CD4-positive, alpha-beta T cell treated with Interleukin-10 for 1 hour (primary cell): ENCODE measurements around the gene ECHDC1.

ENCODE experiments used
- DNase-seq: peaks from one replicate; pipeline ENCODE4 v3.0.0-alpha.2; 2020

The ECHDC1 gene

DNA sequence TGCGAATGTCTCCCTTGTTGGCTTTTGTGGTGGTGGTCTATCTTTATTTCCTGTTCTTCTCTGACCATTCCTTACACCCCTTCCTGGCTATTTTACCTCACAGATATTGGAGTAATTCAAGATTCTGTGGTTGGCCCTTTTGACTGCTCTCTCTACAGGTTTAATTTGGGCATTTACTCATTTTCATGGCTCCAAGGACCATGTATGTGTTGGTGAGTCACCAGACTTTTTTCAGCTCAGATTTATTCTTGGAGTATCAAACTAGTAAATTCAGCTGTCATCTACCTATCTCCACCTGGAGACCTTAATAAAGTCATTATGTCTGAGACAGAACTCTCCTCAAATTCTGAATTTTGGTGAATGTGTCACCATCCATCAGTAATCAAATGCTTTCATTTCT lies 61.2 kb downstream of the ECHDC1 start:
- no peak for DNase-seq

DNA sequence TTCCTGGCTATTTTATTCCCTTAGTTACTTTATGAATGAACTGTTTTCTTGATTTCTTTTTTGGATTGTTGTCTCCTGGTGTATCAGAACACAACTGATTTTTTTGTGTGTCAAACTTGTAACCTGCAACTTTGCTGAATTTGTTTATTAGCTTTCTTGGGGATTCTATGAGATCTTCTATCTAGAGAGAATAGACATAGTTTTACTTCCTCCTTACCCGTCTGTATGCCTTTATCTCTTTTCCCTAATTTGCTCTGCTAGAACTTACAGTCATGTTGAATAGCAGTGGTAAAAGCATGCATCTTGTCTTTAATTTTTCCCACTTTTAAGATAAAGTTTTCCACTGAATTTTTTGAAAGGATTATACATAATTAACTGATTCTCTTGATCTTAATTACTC lies 63.6 kb downstream of the ECHDC1 start:
- DNase-seq = no peak

DNA sequence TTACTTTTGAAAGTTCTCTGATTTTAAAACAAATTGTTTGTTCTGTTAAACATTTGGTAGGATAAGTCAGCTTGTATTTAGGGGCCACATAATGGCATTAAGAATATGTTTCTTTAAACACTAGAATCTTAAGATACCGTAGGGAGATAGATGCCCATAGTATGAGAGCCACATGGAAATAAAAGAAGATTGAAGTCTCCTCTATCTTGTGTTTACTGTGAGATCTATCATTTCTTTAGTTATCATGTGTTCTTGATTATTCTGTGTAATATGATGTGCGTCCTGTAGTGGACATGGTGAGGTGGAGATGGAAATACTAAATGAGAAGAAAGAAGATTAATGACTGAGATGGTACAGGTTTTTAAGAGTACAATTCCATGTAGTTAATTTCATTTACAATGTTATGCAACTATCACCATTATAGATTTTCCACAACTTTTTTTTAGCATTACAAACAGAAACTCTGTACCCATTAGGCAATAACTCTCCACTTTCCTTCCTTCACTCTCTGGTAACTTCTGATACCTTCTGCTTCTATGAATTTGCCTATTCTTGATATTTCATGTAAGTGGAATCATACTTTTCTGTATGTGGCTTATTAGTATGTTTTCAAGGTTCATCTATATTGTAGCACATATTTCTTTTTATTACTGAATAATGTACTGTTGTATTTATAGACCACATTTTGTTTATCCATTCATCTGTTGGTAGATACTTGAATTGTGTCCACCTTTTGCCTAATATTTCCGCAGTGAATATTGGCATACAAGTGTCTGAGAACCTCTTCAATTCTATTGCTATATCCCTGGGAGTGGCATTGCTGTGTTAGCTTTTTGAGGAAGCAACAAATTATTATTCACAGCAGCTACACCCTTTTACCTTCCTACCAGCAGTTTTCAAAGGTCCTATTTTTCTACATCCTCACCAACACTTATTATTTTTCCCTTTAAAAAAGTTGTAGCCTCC lies 65.2 kb downstream of the ECHDC1 start:
- no peak for DNase-seq

DNA sequence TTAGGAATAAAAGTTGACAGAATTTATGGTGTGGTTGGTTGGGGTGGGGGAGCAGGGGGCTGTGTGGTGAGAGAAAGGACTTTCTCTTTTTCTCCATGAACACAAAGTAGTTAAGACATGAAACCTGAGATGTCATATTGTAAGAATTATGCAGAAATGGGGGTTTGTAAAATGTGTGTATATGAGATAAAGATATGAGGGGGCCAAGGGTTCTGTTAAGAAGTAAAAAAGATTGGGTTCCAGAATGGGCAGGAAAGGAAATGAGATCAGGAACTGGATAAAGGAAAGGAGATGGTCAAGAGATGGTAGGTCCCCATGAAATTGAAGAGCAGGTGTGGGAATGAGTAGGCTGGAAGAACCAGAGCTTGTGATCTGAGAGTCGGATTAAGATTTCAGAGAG lies 67.1 kb downstream of the ECHDC1 start:
- no peak for DNase-seq

DNA sequence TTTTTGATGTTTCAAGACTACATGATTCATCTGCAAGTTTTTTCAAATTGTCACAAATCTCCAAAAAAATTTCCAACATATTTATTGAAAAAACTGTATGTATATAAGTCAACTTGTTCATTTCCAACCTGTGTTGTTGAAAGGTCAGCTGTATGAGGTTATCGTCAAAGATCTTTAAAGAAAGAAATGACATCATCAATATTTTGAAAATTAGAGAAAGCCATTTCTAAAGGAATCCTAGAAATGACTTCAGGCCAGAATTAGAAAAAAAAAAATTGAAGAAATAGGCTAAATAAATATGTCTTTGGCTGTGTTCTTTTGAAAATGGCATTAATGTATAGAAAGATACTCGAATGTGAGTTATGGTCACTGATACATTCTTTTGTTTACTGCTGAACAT lies 69.9 kb downstream of the ECHDC1 start:
- DNase-seq = no peak

DNA sequence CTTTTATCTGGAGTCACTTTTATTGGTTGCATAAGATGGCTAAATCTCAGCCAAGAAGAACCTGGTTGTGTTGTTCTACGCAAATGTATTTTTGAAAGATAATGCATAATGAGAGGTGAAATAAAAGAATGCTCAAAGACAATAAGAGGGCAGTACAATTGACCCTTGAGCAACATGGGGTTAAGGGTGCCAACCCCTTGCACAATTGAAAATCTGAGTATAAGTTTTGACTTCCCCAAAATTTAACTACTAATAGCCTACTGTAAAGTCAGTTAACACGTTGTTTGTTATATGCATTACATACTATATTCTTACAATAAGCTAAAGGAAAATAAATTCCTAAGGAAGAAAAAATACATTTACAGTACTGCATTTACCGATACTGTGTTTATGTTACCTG lies 70.8 kb downstream of the ECHDC1 start:
- no peak for DNase-seq

DNA sequence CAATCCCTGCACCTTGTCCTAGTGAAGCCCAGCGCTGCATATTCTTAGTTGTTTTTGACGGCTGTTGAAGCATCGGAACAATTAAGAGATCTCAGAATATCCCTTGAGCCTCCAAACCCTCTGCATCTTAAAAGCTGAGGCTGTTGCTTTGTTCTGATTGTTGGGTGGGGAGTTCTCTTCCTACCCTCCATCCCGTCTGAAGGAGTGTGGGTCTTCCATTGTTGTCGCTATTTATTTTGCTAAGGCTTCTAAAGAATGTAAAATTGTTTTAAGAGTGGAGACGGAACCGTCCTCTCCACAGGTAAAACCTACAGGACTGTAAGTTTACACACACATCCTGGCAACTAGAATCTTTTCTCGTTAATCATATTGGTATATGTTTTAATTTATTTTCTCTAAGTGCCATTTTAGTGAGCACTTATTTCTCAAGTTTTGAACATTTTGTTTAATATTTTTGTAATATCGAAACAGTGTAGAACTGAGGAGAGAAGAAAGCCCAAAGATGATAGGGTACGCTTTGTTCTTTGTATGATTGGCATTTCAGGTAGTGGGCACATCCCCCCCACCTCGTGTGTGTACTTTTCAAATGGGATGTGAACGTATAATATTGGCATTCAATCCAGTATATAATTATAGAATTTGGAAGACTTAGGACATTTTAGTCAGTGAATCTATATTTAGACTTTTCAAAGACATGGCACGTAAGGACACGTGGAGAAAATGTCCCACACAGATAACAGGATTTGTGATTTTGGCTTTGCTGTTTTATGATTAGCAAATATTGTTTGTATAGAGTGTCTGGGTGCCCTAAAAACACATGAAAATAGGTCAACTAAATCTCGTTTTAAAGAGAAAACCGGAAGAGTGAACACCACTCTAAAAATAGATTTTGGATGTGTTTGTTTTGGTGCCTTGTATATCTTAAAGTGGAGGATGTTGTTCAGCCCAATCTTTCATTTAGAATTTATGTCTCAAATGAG lies 75.5 kb downstream of the ECHDC1 start:
- DNase-seq = peak; percentile 28

DNA sequence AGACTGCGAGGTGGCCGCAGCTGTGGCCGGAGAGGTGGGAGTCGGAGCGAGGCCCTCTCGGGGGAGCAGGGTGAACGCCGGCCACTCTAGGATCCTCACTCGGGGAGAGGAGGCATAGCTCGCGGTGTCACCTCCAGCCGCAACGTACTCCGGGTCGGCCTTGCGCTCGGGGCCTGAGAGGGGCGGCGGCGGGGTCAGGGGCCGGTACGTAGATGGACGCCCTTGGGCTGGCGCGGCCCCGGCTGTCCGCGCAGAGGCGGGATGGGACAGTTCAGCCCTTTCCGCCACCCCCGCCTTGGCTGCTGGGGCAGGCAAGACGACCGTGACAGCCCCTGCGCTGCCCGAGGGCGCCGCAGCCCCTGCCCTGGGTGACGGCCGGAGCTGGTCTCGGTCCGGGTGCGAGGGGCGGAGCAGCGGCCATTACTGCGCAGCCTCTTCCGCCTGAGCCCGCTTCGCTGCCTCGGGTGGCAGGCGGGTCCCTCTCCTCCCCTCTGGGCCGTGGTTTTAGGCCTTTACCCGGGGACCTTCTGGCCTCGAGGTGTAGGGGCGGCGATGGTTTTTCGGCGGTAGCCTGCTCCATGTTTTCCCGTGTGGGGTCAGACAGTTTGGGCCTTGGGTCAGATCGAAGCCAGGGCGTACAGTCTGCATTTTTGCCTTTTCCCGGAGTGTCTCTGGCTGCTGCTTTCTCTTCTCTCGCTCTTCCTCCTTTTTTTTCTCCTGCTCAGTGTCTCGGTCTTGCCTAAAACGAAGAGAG lies 76.3 kb downstream of the ECHDC1 start:
- peak; percentile 57 for DNase-seq

DNA sequence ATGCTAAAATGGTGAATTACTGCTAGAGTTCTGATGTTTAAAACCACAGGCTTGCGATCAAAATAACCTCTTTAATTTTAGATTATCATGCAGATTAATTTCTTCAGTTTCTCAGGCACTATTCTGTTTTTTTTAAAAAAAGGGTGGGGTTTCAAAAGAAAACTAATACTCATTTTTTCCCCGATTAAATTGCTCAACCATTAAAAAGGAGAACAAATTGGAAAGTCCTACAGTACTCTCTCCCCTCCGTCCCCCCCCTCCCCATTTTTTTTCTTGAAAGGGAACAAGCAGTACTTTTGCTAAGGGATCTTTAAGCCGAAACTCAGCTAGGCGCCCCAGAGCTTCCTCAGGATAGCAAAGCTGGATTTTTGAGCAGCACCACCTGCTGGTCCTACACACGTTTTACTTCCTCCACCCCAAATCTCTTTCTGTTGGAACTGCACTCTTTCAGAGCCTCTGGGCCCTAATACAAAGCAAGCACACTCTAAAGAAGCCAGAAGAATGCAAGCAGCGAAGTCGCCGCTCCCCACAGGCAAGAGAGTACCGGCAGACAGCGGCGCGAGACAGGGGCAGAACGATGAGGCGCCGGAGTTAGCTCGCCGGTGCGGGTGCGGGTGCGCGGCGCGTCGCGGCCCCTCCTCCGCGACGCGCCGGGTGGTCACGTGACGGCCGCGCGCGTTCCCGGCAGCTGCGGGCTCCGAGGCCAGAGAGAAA lies 77.1 kb downstream of the ECHDC1 start, which contains the start of gene RNF146:
RNF146 (plus strand) TSS at position 687 of the 714 bp plus-strand sequence. CDS start 13,475 bp downstream, outside the sequence.
- DNase-seq = peak; percentile 73

DNA sequence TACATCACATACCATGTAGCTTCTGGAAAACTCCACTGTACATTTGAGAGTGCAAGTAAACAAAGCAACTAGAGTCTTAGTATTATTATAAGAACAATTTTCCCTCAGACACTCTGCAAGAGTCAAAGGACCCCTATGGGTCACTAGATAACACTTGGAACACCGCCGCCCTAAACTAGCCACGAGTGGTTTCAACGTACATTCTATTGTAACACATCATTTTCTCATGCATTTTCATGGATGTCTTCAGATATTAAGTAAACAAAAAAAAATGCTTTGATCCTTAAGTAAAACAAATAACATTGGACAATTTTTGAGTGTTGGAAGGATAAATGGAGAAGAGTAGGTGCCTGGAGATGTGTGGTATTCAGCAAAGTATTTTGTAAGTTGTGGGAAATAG lies 79.9 kb downstream of the ECHDC1 start:
- DNase-seq = no peak

DNA sequence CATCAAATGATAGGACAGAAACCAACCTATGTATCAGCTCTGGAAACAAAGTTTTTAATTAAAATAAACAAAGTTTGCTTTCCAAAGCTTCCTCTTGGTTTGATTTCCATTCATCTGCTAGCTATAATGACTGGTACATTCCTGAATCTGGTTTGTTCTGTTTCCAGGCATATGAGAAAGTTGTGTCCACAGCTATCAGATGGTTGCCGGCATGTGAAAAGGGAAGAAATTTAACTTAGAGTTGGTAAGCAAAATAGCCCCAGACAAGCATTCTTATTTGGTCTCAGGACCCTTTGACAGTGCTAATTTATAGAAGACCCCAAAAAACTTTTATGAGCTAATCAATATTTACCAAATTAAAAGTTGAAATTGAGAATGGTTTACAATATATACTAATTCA lies 80.5 kb downstream of the ECHDC1 start:
- no peak for DNase-seq

DNA sequence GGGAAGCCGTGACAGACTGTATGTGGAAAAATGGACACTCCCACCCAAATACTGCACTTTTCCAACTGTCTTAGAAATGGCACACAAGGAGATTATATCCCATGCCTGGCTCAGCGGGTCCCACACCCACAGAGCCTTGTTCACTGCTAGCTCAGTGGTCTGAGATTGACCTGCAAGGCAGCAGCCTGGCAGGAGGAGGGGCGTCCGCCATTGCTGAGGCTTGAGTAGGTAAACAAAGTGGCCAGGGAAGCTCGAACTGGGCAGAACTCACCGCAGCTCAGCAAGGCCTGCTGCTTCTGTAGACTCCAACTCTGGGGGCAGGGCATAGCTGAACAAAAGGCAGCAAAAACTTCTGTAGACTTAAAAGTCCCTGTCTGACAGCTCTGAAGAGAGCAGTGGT lies 88.1 kb downstream of the ECHDC1 start:
- no peak for DNase-seq

DNA sequence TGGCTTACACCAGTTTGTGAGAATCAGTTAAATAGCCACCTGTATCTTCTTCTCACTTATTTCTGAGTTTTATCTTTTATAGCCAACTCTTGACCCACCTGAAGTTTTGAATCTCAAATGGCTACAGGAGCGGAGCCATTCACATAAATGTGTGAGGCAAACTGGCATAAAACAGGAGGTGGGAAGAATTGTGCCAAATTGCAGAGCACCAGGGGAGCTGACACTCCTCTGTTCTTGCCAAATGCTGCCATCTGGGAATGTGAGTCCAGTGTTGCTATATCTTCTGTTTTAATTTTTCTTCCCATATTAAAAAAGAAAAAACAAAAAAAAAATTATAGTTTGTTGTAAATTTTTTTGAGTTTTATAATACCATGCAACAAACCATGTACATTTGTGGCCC lies 93.8 kb downstream of the ECHDC1 start:
- DNase-seq = no peak

DNA sequence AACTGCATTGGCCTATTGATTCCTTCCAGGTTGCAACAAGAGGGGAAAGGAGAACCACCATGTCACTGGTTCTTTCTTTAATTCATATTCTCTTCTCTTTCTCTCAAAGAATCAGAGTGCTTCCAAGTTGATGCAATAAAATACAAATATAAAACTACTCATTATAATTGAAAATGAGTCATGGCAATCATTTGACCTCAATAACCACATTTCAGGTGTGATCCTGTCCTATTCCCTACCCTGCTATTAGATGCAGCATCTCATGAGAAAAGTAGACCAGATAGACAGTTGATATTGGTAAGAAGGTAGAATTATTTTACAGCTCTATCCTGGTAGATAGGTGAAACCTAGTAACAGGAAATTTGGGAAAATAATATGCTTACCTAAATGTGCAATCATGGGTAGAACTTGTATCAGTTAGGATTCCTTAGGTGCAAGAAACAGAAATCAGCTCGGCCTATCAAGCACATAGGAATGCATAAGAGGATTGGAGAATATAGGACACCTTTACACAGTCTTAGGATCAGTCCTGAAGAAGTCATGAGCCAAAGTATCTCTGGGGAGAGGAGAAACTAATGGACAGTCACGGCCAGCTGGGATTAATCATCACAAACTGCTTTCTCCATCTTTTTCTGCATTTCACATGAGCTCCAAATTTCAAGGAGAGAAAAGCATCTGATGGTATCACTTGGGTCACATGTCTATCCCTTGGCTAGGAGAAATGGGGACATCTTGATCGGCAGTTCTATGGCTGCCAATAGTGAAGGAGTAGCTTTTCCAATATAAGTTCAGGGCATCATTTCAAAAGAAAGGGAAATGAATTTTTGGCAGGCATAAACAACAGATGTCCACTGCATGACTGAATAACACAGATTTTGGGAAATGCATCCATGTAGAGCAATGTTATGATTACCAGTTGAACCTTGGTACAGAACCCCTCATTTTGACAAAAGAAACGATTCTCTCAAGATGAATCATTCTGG lies 96.0 kb downstream of the ECHDC1 start:
- DNase-seq = no peak

DNA sequence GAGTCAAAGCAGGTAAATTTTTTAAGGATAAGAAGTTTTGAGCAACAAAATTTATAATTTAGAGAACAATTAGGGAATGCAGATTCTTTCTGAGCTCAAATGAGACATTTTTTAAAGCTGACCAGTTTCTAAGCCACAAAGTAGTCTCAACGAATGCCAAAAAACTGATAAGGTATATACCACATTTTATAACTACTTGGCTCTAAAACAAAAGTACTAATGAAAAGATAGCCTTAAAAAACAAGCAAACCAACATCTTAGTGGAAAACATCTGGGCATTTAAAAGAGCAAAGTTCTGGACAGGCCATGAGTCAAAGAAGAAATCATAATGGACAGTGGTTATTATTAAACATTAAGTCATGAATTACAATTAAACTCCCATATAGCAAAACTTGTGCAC lies 99.9 kb downstream of the ECHDC1 start:
- no peak for DNase-seq
